Cortex of kidney (tissue), 1 donor: Measurements from ENCODE around the gene PPP1R9A.

Experiments
- DNase-seq: peaks from one replicate; lab custom pipeline; 2025; lab: John Stamatoyannopoulos, UW

PPP1R9A gene

DNA sequence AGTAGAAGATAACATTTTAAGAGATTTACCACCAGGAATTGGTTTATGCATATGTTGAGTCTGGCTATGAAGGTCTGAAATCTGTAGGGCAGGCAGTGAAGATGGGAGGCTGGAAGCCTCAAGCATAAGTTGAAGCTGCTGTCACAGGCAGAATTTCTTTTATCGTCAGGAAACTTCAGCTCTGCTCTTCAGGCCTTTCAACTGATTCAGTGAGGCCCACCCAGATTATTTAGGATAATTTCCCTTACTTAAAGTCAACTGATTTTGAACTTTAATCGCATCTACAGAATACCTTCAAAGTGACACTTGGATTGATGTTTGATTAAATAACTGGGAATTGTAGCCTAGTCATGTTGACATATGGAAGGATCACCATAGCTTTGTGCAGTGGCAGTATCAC is 190.5 kb downstream of the PPP1R9A start:
- no peak for DNase-seq

DNA sequence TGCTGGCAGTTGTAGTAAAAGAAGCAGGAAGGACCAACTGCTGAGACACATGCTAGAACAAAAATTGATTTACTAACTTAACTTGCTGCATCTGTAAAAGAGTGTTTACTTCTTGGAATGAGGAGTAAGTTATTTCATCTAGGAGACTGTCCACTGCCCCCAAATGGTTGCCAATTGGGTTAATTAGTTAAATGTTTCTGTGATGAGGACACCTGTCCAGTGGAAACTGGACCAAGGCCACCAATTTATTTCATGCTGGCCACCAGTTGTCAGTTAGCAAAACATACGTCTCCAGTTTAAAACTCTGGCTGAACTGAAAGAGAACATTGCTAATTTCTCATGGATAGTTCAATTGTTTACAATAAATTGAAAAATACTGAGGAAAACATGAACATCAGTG is 191.7 kb downstream of the PPP1R9A start:
- no peak for DNase-seq

DNA sequence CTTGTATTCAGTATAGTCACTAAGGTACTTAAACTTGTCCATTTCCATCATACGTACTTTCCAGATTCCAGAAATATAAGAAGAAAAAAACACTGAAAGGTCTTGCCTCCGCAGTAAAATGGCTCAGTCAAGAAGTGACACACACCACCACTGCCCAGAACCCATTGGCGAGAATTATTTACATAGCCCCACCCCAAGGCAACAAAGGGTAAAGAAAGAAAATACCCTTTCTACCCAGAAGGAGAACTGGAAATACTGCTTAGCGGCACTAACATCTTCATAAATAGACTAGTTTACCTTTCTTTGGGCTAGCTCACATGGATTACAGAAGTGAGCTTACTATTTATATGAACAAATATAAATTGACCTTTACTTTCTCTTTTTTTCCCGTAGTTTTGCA is 194.0 kb downstream of the PPP1R9A start:
- DNase-seq = no peak

DNA sequence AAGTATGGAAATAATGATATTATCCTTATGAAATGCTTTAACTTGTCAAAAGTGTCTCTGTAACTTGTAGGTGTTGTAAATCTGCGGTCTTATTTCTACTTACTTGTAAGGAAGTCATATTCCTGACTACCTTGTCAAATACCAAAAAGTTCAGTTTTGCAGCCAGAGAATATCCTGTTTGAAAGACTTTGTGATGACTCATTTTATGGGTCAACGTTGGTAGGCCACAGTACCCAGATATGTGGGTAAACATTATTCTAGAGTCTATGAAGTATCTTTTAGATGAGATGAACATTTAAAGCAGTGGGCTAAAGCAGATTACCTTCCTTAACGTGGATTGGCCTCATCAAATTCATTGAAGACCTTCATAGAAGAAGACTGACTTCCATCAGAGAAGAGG is 195.3 kb downstream of the PPP1R9A start:
- DNase-seq = no peak

DNA sequence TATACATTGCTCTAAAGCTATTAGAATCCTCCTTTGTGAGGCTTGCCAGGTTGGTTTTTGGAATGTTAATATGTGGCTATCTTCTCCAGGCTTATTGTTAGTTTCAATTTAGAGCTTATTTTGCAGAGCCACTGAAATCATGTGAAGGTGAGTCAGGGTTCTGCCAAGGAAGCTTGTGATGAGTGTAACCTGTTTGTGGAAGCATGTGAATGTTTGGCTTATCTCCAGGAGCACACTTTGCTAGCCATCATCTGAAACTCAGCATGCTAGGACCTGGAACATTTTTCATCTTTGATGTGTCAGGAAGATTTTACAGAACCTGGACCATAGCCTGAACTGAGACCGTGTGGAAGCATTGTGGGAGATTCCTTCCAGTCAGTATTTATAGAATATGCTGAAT is 197.3 kb downstream of the PPP1R9A start:
- no peak for DNase-seq

DNA sequence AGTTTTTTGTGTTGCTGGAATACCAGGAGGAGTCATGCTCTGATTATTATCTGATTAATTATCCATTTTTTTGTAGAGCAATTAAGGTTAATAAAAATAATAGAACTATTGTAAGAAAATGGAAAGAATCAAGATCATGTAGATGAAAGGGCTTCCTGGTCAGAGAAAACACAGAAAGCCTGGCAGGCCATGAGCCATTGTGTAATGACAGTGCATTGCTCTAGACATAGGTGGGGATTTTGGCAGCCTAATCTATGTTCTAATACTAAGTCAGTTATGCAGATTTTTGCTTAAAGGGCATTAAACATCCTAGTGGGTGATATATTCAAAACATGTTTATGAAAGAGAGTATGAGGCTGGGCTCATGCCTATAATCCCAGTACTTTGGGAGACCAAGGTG is 198.2 kb downstream of the PPP1R9A start:
- no peak for DNase-seq

DNA sequence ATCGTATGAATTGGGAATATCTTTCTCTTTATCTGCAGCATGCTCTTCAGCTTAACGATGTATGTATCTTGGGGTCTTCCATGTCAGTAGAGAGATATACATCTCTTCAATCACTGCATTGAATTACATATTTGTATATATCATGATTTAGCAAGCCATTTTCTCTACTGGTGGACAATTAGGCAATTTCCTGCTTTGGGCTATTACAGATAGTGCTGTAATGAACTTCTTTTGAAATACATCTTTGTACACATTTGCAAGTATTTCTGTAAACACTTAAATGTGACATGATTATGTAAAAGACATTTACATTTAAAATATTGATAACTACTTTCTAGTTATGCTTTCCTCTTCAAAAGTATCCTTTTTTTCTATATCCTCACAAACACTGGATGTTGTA is 199.0 kb downstream of the PPP1R9A start:
- no peak for DNase-seq

DNA sequence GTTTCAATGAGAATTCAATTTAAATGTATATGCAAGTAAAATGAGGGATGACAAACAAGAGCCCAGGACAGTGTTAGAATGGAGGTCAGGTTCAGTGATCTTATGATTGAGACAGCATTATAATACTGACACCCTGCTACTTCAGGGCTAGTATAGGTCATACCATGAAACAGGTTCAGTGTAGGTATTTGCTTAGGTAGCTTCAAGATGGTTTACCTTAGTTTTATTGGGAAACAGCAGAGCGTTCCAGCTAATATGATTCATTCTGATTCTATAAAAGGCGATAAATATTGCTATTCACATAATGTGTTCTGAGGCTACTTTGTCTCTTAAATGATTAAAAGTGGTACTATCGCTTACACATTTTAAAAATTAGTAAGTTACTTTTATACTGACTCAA is 203.3 kb downstream of the PPP1R9A start:
- DNase-seq = no peak

DNA sequence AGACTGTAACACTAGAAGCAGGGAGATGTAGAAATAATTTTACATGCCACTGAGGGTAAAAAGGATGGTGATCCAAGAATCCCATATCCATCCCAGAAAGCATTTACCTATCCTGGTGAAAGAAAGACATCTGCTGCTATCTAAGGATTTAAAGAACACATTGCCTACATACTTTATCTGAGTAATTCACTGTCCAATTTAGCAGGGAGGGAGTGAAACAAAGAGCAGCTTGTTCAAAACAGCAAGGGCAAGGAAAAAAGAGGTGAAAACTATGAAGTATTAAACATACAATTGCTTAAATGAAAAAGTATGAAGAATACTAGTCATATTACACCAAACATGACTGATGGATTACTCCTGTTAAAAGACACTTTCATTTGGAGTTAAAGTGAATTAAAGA is 206.2 kb downstream of the PPP1R9A start:
- no peak for DNase-seq

DNA sequence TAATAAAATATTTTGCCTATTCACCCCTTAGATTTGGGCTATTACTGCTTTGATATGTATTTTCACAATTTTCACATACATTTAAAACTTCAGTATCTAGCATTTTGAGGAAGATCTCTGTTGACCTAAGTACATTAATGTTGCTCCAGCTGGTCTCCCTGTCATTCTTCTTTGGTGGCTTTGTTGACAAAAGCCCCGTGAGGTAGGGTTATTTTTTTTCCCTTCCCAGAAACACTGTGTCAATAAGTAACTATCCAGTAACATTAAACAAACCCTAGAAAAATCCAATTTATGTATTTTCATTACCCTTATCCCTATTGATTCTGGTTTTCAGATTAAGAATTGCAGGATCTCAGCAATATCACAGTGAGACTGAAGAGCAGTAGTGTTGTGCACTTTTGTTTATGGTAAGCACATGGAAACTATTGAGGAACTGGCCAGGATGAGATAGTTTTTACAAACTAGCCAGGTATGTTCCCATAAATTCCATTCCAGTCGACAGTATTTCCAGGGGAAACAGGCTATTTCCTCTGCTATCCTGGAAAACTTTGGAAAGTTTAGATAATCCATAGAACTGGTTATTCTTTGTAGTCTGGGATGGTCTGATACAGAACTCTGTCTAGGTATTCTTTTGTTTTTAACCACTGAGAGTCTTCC is 218.8 kb downstream of the PPP1R9A start:
- DNase-seq = no peak

DNA sequence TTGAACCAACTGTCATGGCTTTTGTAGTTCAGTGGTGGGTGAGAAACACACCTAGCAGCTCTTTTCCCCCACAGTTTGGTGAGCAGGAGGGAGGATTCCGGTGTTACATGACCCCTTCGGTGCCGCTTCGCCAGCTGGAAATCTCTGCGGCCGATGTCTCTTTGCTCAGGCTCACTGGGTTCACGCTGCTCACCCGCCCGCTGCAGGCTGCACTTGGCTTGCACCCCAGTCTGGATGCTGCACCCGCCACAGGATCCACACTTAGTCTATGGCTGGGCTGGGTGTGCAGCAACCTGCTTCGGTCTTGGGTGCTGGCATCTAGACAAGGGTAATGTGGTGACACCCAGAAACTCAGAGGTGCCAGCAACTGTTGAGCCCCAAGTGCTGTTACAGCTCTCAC is 225.1 kb downstream of the PPP1R9A start:
- DNase-seq = no peak

DNA sequence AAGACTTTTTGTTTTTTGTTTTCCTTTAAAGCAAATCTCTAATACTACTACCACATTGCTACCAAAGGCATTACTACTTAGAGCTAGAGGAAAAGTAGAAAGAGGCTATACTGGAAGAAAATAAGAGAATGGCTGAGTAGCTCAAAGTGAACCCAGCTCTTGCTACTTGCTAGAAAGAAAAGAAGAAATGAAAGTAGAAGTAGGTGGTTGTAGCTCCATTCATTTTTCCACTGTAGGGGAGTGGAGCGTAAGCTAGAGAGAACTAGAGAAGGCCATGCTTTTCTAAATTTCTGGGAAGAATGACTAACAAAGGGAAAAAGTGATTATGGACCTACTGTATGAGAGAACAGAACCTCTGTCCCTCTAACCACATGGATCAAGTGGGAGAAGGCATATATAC is 232.5 kb downstream of the PPP1R9A start:
- no peak for DNase-seq

DNA sequence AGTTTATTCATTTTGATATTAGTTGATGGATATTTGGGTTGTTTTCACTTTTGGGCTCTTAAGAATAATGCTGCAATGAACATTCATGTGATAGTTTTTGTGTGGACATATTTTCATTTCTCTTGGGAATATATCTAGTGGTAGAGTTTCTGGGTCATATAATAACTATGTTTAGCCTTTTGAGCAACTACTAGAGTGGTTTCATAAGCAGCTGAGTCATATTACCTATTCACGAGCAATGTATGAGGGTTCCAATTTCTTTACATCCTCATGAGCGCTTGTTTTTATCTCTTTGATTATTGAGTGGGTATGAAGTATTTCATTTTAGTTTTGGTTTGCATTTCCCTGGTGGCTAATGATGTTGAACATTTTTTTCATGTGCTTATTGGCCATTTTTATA is 234.4 kb downstream of the PPP1R9A start:
- no peak for DNase-seq

DNA sequence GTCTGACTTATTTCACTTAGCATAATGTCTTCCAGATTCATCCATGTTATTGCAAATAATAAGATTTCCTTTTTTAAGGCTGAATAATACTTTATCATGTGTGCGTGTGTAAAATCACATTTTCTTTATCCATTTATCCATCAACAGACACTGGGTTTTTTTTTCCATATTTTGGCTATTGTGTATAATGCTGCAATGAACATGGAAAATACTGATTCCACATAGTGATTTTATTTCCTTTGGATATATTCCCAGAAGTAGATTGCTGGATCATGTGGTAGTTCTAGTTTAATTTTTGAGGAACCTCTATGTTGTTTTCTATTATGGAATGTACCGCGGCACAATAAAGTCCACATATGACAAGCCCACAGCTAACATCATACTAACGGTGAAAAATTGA is 236.9 kb downstream of the PPP1R9A start:
- no peak for DNase-seq

DNA sequence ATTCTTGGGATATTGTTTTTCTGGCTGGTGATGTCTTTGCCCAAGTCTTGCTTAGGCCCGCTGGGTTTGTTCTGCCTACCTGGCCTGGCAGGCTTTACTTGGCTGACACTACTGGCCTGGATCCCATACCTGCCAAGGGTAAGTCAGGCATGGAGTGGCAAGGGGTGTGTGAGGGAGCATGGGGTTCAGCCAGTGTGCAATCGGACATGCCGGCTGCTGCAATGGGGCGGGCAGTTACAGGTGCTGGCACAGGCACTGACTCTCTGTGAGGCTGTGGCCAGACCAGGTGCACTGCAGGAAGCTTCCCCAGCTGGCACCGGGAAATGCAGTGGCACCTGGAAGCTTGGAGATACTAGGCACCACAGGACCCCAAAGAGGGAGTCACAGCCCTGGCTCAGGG is 248.6 kb downstream of the PPP1R9A start:
- no peak for DNase-seq

DNA sequence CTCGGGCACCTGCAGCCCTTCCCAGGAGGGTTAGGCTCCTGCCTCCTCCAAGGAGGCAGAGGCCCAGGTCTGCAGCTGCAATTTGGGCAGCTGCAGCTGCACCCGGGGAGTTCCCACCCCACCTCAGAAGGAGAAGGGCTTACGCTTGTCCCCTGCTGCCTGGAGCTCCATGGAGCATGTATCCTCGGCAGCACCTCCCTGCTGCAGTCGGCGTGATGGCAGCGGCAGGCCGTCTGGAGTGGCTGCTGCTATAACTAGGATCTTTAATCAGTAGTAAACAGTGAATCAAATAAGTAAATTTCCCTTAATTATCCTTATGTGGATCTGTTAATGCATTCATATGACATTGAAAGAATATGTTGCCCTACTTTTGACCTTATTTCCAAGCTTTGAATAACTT is 250.0 kb downstream of the PPP1R9A start:
- DNase-seq = no peak

DNA sequence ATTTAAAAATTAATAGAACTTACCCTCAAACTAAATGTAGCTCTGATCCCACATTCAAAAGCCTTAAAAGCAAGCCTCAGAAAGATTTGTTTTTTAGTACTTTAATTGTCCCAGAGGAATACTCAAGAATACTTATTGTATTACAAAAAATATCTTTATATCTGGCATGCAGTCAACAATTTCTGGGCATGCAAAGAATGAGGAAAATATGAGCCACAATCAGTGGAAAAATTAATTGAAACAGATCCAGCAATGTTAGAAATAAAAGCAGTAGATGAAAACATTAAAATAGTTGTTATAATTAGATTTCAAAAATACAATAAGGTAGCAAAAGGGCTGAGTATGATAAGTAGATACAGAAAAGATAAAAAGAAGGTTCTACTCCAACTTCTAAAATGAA is 262.3 kb downstream of the PPP1R9A start:
- DNase-seq = no peak

DNA sequence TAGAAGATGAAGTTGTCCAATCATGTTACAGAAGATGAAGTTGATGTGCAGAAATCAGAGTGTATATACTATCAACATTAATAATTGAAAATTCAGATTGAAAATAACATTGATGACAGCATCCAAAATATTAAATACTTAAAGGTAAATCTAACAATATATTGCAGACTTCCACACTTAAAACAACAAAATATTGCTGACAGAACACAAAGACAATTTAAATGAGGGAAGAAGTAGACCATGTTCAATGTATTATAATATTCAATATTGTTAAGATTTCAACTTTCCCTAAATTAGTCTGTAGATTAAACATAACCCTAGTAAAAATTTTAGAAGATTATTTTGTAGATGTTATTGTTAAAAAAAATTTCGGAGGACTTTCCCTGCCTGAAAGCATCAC is 265.0 kb downstream of the PPP1R9A start:
- no peak for DNase-seq

DNA sequence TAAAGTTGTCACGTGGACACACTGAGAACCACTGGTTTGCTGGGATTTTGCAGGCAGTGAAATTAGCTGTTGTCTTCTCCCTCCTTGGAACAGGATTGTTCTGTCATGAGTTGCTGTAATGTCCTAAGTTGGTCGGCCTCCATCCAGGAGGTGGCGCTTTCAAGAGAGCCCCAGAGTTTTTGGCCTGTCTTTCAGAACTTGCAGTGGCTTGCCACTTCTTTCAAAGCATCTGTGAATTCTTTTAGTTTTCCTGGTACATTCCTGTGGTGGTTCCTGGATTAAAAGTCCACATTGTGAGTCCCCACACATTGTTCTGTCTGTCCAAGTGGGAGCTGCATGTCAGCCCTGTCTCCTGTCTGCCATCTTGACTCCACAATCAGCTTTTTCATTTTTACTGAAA is 283.1 kb downstream of the PPP1R9A start:
- DNase-seq = no peak

DNA sequence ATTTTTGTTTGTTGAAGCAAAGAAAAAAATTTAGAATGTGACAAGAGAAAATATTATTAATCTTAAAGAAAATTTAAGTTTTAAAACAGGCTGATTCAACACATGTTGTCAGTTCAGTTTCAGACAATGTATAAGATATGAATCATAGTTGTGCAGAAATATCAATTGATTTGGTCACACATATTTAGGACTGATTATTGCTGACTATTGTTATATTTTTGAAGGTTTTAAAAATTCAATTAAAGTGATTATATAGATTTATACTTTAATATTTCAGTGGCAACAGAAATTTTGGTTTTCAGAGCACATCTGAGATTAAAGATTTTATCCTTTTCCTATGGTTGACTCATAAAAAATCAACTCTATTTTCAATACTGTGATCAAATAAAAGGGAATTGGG is 284.4 kb downstream of the PPP1R9A start:
- no peak for DNase-seq

DNA sequence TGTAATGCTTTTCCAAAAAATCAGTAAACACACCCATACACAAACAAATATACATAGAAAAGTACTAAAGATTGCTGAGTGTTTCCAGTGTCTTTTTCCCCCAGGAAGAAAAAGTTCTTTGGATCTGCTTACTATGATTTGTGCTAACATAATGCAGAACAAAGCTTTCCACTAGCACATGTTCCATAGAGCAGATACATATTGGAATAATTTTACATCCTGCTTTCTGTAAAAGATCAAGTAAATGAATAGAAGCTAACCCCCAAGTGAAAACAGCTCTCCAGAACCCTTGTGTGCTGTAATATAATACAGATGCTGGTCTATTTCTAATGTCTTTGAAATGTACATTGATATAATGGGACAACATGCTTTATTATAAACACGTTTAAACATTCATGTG is 291.5 kb downstream of the PPP1R9A start:
- no peak for DNase-seq

DNA sequence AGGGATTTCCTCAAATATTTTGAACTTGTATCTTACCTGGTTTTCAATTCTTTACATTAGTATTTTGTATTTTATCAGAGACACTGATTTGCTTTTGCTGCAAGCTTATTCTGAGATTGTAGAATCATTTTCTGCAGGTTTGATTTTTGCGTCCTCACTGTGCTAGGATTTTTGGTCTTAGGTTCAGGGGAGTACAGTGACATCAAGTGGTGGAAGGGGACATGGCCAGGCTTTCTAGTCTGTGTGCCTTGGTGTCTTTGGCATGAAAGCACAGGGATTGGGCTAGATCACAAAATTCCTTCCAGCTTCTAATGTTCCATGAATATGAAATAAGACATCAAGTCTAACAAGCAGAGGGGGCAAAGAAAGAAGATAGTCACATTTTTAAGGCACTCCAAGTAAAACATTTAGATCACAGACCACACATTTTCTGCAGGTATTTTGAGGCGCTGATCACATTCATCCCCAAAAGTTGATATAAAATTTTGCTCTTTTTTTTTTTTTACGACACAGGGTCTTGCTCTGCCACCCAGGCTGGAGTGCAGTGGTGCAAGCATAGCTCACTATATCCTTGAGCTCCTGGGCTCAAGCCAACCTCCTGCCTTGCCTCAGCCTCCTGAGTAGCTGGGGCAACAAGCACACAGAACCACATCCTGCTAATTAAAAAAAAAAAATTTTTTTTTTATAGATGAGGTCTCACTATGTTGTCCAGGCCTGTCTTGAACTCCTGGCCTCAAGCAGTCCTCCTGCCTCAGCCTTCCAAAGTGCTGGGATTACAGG is 292.6 kb downstream of the PPP1R9A start:
- DNase-seq = no peak

DNA sequence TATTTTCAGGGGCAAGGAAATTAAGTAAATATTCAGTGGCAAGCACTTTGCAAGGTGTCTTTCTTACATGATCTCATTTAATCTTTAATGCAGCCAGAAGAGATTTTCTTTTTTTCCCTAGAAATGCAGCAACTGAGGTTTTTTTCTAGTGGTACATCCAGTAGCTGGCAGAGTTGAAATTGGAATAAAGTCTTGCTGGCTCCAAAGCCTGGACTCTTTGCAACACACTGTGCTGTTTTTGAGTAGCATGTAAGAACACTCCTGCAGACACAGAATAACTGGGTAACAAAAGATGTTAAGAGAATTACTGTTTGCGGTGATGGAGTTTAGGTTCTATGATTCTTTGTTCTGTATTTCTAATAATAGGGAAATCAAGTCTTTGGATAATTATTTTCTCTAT is 293.3 kb downstream of the PPP1R9A start:
- no peak for DNase-seq

DNA sequence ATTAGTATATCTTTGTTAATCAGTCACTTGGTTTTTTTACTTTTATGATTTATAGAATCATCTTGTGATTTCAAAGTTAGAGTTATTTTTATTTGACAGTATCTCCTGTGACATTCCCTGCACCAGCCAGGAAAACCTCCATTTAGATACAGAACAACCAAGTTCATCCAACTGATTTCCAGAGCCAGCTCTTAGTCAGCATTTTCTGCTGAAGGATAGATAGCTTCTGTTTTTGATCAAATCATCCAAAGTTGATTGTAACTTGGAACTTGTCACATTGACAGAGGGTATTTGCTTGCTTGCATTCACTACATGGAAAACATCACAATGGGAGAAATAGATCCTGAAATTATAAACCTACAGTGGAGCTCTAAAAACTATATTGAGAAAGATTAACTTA is 294.3 kb downstream of the PPP1R9A start:
- no peak for DNase-seq
